HG03469 (cell line): ENCODE results near the gene RNF19B.

ENCODE experiments used
- ATAC-seq: cut with Tn5 transposase; IDR thresholded peaks from one replicate; pipeline ENCODE4 v1.9.1; 2021; ENCODE audit warnings: mild to moderate bottlenecking, moderate library complexity, moderate number of reproducible peaks; ENCODE audit not compliant: unreplicated experiment

RNF19B gene

DNA sequence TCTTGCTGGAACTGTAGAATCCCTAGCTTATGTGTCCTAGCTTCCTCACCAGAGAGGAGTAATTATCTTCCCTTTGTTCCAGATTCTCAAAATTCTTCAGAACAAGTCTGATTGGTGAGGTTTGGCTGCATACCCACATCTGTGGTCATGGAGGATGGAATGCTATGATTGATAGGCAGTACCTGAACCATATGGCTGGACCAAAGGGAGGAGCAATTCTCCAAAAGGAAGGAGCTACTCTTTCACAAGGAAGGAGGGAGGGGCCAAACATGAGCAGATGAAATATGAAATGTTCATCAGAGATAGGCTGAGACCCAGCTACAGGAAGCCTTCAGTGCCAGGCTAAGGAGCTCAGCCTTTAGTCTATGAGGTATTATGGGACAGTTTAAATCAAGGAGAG lies 5.0 kb upstream of the RNF19B start:
- ATAC-seq, result no peak

GRCh38 chr1:32967888-32968568 lies 3.4 kb upstream of the RNF19B start:
- no peak for ATAC-seq

DNA sequence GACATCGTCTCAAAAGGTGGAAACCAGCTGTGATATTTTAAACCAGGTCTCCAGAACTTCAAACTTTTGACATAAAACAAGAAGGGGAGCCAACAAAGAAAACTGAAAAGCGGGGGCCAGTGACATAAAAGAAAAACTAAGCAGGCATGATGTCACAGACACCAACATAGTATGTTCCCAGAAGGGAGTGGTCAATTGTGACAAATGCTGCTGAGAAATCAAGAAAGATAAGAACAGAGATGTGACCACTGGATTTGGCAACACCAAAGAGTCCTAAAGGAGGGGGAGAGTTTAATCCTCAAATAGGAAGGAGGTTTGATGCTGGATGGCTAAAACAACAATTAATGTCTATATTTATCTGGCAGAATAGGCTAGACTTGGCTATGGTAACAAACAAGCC lies 2.3 kb upstream of the RNF19B start:
- no peak for ATAC-seq

GRCh38 chr1:32965251-32965747 lies 690 bp upstream of the RNF19B start:
- ATAC-seq, result no peak

DNA sequence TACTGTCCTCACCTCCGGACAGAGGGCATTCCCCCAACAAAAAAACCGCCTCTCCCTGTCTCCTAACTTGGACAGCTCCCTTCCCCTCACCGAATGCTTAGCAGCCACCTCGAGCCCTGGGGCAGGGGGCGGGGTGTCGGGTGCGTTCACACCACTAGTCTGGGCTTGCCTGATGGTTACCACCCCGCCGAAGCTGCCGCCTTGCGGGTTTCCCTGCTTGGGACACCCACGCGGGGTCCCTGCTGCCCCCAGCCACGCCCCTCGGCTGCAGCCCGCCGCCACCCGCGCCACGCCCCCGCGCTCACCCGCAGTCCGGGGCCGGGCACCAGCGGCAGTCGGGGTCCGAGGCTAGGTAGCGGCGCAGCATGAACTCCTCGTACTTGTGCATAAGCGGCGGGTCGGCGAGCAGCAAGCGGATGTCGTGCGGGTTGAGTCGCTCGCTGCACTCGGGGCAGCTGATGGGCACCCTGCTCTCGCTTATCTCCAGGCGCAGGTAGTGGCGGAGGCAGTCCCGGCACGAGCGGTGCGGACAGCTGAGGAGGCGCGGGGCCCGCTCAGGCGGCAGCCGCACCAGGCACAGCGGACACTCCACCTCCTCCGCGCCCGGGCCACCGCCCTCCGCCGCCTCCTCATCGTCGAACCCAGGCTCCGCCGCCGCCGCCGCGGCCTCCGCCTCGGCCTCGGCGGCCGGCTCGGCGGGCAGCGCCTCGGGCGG lies 706 bp downstream of the RNF19B start:
- ATAC-seq, result no peak

DNA sequence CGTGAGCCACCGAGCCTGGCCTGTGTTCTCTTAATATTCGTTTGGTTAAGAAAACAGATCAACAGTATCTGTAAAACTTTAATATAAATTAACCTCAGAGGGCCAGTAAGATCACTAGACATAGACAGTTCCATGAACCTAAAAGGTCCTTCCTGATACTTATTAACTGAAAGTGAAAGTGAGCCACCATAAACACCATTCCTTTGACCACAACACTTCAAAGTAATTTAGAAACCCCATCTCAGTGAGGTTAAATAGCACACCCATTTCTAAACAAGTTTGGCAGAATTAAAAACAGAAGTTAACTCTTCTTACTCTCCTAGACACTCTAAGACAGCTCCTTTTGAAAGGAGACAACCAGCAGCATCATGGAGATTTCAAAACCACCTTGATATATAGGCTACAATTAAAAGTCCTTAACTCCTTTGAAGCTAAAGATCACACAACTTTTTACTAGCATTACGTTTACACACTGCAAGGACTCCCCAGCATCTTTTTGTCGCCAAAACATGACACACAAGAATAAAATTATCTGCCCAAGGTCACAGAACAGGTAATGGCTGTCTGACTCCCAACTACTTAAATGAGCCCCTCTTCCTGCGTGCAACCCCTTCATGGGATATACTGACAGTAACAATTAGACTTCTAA lies 2.2 kb downstream of the RNF19B start:
- peak; percentile 28 for ATAC-seq

- ATAC-seq, result no peak
Observed at GRCh38 chr1:32960819-32961355, 3.7 kb downstream of the RNF19B start.

GRCh38 chr1:32960342-32960741 lies 4.3 kb downstream of the RNF19B start:
- no peak for ATAC-seq

DNA sequence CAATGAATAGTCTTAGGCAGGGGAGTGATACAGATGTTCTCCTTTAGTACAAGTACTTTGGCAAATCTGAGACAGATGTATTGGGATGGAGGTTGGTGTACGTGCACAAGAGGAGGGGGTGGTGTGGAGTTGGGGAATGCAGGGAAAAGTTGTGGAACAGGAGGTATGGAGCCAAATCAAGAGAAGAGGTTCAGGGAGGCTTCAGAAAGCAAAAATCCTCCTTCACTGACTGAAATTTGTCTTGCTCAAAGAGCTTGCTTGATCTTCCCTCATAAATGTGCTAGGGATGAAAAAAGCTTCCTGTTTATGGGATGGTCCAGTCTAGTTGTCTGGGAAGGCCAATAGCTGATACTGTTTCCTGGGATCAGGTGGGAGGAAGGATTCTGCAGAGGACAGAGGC lies 5.8 kb downstream of the RNF19B start:
- no peak for ATAC-seq

DNA sequence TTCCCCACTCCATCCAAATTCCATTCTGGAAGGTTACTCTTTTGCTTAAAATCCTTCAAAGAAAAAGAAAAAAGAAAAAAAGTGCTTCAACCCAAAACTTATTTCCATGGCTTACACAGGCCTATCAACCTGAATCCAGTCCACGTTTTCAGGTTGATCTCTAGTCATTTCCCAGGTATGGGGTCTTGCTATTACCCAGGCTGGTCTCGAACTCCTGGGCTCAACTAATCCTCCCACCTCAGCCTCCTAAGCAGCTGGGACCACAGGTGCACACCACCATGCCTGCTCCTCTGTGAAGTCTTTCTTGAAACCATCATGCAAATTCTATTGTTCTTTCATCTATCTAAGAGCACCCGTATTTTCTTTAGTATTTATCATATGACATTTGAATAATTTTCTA lies 7.6 kb downstream of the RNF19B start:
- ATAC-seq, result no peak

DNA sequence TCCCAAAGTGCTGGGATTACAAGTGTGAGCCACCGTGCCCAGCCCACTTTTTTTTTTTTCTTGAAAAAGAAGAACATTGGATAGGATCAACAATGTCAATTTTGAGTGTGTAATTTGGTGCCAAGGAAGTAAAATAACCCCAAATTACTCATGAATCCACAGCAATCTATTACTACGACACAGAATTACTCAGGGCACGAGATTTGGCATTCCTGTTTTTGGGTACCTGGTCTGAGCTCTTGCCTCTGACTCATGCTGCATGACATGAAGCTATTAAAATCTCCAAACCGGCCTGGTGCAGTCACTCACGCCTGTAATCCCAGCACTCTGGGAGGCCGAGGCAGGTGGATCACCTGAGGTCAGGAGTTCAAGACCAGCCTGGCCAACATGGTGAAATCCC lies 10.4 kb downstream of the RNF19B start:
- ATAC-seq, result no peak

DNA sequence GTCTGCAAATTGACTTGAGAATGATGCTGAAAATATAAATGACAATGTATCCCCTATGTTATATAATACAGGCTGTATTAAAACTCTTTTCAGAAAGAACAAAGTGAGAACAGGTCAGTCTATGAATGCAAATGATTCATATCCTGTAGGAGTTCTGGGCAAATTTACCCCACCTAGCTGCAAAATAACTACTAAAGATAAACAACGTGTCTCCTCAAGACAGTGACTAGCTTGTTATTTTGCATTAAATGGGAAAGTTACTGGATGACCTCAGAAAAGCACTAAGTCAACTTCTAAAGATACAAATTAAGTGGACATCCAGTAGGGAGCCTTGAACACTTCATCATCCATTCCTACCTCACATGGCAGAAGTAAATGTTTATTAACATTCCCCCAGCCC lies 11.1 kb downstream of the RNF19B start:
- no peak for ATAC-seq

- no peak for ATAC-seq
Observed at GRCh38 chr1:32949519-32949918, 15.1 kb downstream of the RNF19B start.

- no peak for ATAC-seq
Observed at GRCh38 chr1:32948905-32949304, 15.7 kb downstream of the RNF19B start.

GRCh38 chr1:32948390-32948722 lies 16.3 kb downstream of the RNF19B start:
- no peak for ATAC-seq

DNA sequence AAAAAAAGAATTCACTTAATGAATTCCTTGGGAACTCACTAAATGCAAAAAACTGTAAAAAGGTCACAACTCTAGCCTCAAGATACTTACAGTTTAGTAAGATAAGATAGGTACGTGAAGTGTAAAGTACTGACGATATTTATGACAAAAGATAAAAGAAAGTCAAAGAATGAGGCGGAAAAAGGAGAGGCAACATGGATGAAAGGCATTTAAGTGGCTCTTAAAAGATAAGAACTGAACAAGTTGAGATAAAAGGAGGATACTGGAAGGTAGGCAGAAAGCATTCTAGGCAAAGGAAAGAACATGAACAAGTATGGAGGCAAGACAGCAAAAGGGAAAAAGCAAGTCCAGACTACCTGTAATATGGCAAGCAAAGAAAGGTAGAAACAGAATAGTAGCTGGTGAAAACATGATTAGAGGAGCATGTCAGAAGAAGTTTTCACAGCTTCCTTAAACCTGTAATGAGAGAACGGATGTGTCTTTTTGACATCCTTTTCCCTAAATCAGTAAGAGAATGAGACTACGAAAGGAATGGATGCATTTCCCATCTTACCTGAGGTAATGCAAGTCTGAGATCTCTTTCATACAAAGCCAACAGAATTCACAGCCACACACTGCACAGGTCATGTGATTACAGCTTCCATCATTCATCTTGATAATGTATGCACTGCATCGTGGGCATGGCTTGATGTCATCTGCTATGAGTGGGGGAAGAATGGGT lies 16.8 kb downstream of the RNF19B start:
- no peak for ATAC-seq

DNA sequence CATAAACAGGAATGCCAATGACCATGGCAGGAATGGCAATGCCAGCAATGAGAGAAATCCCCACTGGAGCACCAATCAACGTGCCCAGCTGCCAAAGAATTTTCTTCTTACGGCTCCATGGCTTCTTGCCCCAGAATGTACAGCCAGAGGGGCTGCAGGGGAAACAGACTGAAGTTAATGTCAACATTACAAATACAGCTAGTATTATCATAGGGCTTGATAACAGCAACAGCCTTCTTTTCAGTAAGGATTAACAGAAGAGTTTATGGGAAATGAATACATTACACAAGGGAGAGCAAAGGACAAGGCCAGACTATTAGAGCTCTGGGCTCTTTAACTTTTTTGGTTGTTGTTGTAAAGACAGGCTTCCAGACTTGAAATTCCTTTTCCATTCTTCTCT lies 18.2 kb downstream of the RNF19B start:
- no peak for ATAC-seq

DNA sequence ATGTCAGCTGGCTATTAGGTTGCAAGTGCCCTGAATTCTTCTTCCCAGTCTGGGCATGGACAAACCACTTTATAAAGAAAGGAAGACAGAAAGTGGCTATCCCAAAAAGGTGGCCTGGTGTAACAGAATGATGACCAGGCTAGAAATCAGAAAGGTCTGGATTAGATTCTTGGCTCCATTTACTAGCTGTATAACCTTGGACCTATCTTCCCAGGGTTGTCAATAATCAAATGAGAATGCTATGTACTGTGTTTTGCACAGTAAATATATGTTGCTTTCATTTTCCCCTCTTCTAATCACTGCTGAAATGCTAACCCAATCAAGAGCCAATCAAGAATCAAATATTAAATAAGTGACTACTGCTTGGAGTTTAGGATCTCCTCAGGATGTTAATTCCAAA lies 20.4 kb downstream of the RNF19B start:
- ATAC-seq, result no peak

DNA sequence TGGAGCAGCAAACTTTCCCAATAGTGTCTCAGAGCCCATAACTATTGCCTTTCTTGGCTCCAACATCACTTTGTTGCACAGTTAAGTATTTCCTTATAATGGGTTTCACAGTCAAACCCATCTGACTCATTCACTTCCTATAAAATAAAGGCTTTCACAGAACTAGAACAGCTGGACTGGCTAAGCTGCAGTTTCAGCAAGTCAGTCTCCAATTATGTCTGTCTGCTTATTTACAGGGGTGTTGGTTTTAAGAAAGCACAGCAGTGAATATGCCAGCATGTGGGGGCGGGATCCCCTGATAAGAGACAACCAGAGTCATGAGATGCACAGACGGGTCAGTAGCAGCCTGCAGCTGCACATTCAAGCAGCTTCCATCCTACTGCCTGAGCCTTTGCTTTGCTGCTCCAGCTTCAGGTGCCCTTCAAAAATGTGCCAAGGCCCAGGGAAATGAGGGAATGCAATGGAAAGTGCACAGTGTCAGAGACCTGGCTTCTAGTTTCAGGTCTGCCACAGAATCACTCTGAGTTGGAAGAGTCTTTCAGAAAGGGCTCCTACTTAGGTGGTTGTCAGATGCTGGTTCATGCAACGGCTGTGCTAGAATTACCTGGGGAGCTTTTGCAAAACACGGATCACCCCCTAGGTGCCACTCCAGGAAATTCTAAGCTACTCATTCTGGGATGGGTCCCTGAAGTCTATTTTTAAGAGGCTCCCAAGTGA lies 24.8 kb downstream of the RNF19B start:
- ATAC-seq, result no peak

DNA sequence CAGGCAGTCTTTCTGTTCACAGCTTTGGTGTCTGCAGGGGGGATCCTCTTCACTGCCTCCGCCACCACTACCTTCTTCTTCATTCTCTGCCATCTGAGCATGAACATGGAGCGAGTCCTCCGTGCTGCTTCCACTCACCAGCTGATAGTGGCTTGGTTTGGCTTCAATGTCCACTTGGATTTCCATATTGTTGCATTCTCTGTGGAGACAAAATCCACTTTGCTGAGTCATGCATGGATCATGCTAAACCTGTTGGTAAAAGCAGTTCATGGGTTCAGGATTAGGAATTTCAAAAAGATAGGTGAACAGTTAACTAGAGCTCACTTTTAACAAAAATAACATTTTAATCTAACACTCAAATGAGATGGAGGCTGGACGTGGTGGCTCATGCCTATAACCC lies 27.5 kb downstream of the RNF19B start:
- no peak for ATAC-seq

DNA sequence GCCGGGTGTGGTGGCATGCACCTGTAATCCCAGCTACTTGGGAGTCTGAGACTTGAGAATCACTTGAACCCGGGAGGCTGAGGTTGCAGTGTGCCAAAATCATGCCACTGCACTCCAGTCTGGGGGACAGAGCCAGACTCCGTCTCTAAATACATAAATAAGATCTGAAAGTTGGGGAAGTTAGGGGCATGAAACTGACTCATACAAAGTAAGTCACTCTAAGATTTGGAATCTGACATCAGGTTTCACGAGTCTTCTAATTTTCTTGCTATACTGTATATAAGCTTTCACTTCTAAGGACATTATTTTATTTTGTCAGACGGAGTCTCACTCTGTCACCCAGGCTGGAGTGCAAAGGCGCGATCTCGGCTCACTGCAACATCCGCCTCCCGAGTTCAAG lies 30.1 kb downstream of the RNF19B start:
- no peak for ATAC-seq
